Measurements from ENCODE around the gene ATXN2. TPM values are rescaled to one million over a fixed set of nuclear protein-coding genes. Genes with fewer than 3 reads are reported as not detected.

ATXN2 gene
- total RNA-seq, 2 experiments from 2014 or later: 21.9 to 23.7 TPM

GRCh38 chr12:111482462-111482861 lies 116.7 kb downstream of the ATXN2 start:
- Histone ChIP-seq H3K36me3 (ENCODE audit: insufficient read depth, low read length) (peaks cover 51% of the 10 kb centered on the region), H3K27me3 (ENCODE audit: control insufficient read depth in 1 of 2, insufficient read depth in 2 of 2, low read length in 2 of 2) (no peaks in the 10 kb centered on the region), H3K9me3 (ENCODE audit: control insufficient read depth in 1 of 2, insufficient read depth in 1 of 2, low read length in 2 of 2) (no peaks in the 10 kb centered on the region), H3K4me3 (ENCODE audit: low read length) (no peak overlapping the region), H3K4me1 (ENCODE audit: insufficient read depth, low read length) (no peaks in the 10 kb centered on the region), H3K27ac (ENCODE audit: low read depth in 1 of 2, low read length in 2 of 2) (no peak overlapping the region)
- Mint-ChIP-seq H3K27me3 (no peaks in the 10 kb centered on the region), H3K4me3 (no peak overlapping the region), H3K27ac (no peak overlapping the region), H3K9me3 (no peaks in the 10 kb centered on the region), H3K4me1 (ENCODE audit: low read depth) (no peaks in the 10 kb centered on the region), H3K36me3 (ENCODE audit: low read depth) (peaks cover 66% of the 10 kb centered on the region)
- no peak for ATAC-seq (ENCODE audit: poor library complexity)
- intact Hi-C loops (cut with DNase I, micrococcal nuclease): loop anchor here in 1 of 2 experiments (1.0 kb wide), 1 partner anchor 85 kb away; no protein-coding TSS in a partner anchor
- CTCF ChIA-PET: interaction anchor here (1.0 to 1.3 kb wide), 4 partner anchors 31 to 86 kb away, joined by 3 to 6 read pairs (median 4); no protein-coding TSS in a partner anchor
- TF ChIP-seq CTCF (IDR thresholded peaks at IDR 0.05): no peak
- peak in 3 of 14 experiments; percentile 20 to 25 (median 20) for DNase-seq
- POLR2A ChIA-PET: no interaction called here

GRCh38 chr12:111471236-111471635 lies 127.9 kb downstream of the ATXN2 start:
- no peak overlapping the region for H3K4me3 ChIP-seq (ENCODE audit: low read length)
- Mint-ChIP-seq H3K4me3 (no peak overlapping the region), H3K27me3 (no peaks in the 10 kb centered on the region), H3K4me1 (ENCODE audit: low read depth) (no peaks in the 10 kb centered on the region), H3K27ac (no peak overlapping the region), H3K9me3 (no peaks in the 10 kb centered on the region), H3K36me3 (ENCODE audit: low read depth) (peaks cover 62% of the 10 kb centered on the region)
- no peaks in the 10 kb centered on the region for H3K27me3 ChIP-seq (ENCODE audit: control insufficient read depth in 1 of 2, insufficient read depth in 2 of 2, low read length in 2 of 2)
- no peak overlapping the region for H3K27ac ChIP-seq (ENCODE audit: low read depth in 1 of 2, low read length in 2 of 2)
- H3K4me1 ChIP-seq (ENCODE audit: insufficient read depth, low read length): no peaks in the 10 kb centered on the region
- no peak for TF ChIP-seq CTCF (IDR thresholded peaks at IDR 0.05)
- intact Hi-C loops (cut with DNase I, micrococcal nuclease): no loop called here
- DNase-seq (no peak), ATAC-seq (ENCODE audit: poor library complexity) (no peak)
- ChIA-PET POLR2A (no interaction called here), CTCF (interaction anchor here (1.2 kb wide), 1 partner anchor 20 kb away, joined by 3 read pairs; no protein-coding TSS in a partner anchor)
- peaks cover 46% of the 10 kb centered on the region for H3K36me3 ChIP-seq (ENCODE audit: insufficient read depth, low read length)
- no peaks in the 10 kb centered on the region for H3K9me3 ChIP-seq (ENCODE audit: control insufficient read depth in 1 of 2, insufficient read depth in 1 of 2, low read length in 2 of 2)

GRCh38 chr12:111469401-111469800 lies 129.7 kb downstream of the ATXN2 start:
- no peak overlapping the region for H3K27ac ChIP-seq (ENCODE audit: low read depth in 1 of 2, low read length in 2 of 2)
- intact Hi-C loops (cut with DNase I, micrococcal nuclease): no loop called here
- peaks cover 40% of the 10 kb centered on the region for H3K36me3 ChIP-seq (ENCODE audit: insufficient read depth, low read length)
- H3K4me1 ChIP-seq (ENCODE audit: insufficient read depth, low read length): no peaks in the 10 kb centered on the region
- ATAC-seq (ENCODE audit: poor library complexity): no peak
- no peak overlapping the region for H3K27ac Mint-ChIP-seq
- no peaks in the 10 kb centered on the region for H3K27me3 Mint-ChIP-seq
- no peak for TF ChIP-seq CTCF (IDR thresholded peaks at IDR 0.05)
- no peaks in the 10 kb centered on the region for H3K27me3 ChIP-seq (ENCODE audit: control insufficient read depth in 1 of 2, insufficient read depth in 2 of 2, low read length in 2 of 2)
- peaks cover 54% of the 10 kb centered on the region for H3K36me3 Mint-ChIP-seq (ENCODE audit: low read depth)
- H3K4me3 ChIP-seq (ENCODE audit: low read length): no peak overlapping the region
- ChIA-PET POLR2A (no interaction called here), CTCF (no interaction called here)
- H3K4me3 Mint-ChIP-seq: no peak overlapping the region
- H3K9me3 ChIP-seq (ENCODE audit: control insufficient read depth in 1 of 2, insufficient read depth in 1 of 2, low read length in 2 of 2): no peaks in the 10 kb centered on the region
- no peak for DNase-seq
- no peaks in the 10 kb centered on the region for H3K9me3 Mint-ChIP-seq
- no peaks in the 10 kb centered on the region for H3K4me1 Mint-ChIP-seq (ENCODE audit: low read depth)

Data from CD4-positive, alpha-beta T cell (primary cell).